ENCODE results near the gene TMEM250. TPM values are rescaled to one million over a fixed set of nuclear protein-coding genes. Genes with fewer than 3 reads are reported as not detected.

The TMEM250 gene
- polyA plus RNA-seq, 1 donor (not counting 4 experiments of a cell fraction or from before 2014, with no cell fraction given), result 9.9 TPM

DNA sequence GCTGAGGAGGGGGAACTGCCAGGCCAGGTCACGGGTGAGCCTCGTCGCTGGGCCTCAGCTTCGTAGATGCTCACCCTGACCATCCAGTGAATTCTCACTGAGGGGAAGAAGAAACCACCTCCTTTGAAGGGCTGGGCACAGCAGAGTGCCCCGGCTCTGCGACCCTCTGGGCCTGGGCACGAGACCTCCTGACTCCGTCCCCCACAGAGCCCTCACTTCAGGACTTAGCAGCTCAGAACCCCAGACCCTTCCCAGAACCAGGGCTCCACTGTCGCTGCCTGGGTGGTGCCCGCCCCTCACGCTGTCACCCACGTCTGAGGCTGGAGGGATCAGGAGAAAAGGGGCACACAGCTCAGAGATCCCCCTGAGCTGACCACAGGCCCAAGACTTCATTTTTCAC is 34.3 kb upstream of the TMEM250 start:
- DNase-seq (ENCODE audit: low read depth, low spot score) (no peak), FAIRE-seq (no peak)
- dilution Hi-C loops (cut with MboI; ENCODE audit: extremely low pct_ligation_motif_present, low sequenced_read_pairs), result no loop called here
- Histone ChIP-seq H3K36me3 (ENCODE audit: control insufficient read depth in 2 of 2, extremely low read depth in 1 of 2, insufficient read depth in 2 of 2, low read length in 2 of 2) (no peaks in the 10 kb centered on the region), H3K79me2 (ENCODE audit: control insufficient read depth, insufficient read depth, low read length) (no peaks in the 10 kb centered on the region), H3K27ac (ENCODE audit: control insufficient read depth, insufficient read depth, low read length) (no peak overlapping the region), H2AFZ (ENCODE audit: control insufficient read depth, low read length) (no peak overlapping the region), H3K4me2 (ENCODE audit: control insufficient read depth, extremely low read depth, insufficient read depth, low read depth, low read length) (no peak overlapping the region), H3K9me3 (ENCODE audit: control insufficient read depth, low read depth, low read length) (no peaks in the 10 kb centered on the region), H3K9me1 (ENCODE audit: control insufficient read depth, extremely low read depth, insufficient read depth, low read length) (no peaks in the 10 kb centered on the region), H3K9ac (ENCODE audit: control insufficient read depth, extremely low read depth, insufficient read depth, low read length) (no peak overlapping the region), H4K20me1 (ENCODE audit: control insufficient read depth, extremely low read depth, insufficient read depth, low read length) (no peaks in the 10 kb centered on the region), H3K4me1 (ENCODE audit: control insufficient read depth, extremely low read depth, insufficient read depth, low read length) (no peaks in the 10 kb centered on the region), H3K4me3 (ENCODE audit: control insufficient read depth in 2 of 3, extremely low read depth in 1 of 3, insufficient read depth in 2 of 3, low read depth in 1 of 3, low read length in 3 of 3) (no peak overlapping the region), H3K27me3 (ENCODE audit: control insufficient read depth, extremely low read depth, insufficient read depth, low read length) (peaks cover 36% of the 10 kb centered on the region)
- TF ChIP-seq EZH2 (IDR thresholded peaks at IDR 0.05; ENCODE audit: low read length), result no peak
- no peak for TF ChIP-seq CTCF (optimal IDR thresholded peaks at IDR 0.05 in 1 of 3, IDR thresholded peaks at IDR 0.05 in 1 of 3, conservative IDR thresholded peaks at IDR 0.05 in 1 of 3; ENCODE audit: extremely low read depth in 1 of 3, insufficient read depth in 2 of 3, low read length in 3 of 3)

- Histone ChIP-seq H3K27ac (ENCODE audit: control insufficient read depth, insufficient read depth, low read length) (no peak overlapping the region), H3K36me3 (ENCODE audit: control insufficient read depth in 2 of 2, extremely low read depth in 1 of 2, insufficient read depth in 2 of 2, low read length in 2 of 2) (no peaks in the 10 kb centered on the region), H3K9ac (ENCODE audit: control insufficient read depth, extremely low read depth, insufficient read depth, low read length) (no peak overlapping the region), H3K27me3 (ENCODE audit: control insufficient read depth, extremely low read depth, insufficient read depth, low read length) (peaks cover 40% of the 10 kb centered on the region), H4K20me1 (ENCODE audit: control insufficient read depth, extremely low read depth, insufficient read depth, low read length) (no peaks in the 10 kb centered on the region), H3K4me3 (ENCODE audit: control insufficient read depth in 2 of 3, extremely low read depth in 1 of 3, insufficient read depth in 2 of 3, low read depth in 1 of 3, low read length in 3 of 3) (no peak overlapping the region), H3K4me2 (ENCODE audit: control insufficient read depth, extremely low read depth, insufficient read depth, low read depth, low read length) (no peak overlapping the region), H3K79me2 (ENCODE audit: control insufficient read depth, insufficient read depth, low read length) (no peaks in the 10 kb centered on the region), H3K4me1 (ENCODE audit: control insufficient read depth, extremely low read depth, insufficient read depth, low read length) (no peaks in the 10 kb centered on the region), H2AFZ (ENCODE audit: control insufficient read depth, low read length) (no peak overlapping the region), H3K9me1 (ENCODE audit: control insufficient read depth, extremely low read depth, insufficient read depth, low read length) (no peaks in the 10 kb centered on the region), H3K9me3 (ENCODE audit: control insufficient read depth, low read depth, low read length) (no peaks in the 10 kb centered on the region)
- FAIRE-seq (no peak), DNase-seq (ENCODE audit: low read depth, low spot score) (no peak)
- TF ChIP-seq CTCF (optimal IDR thresholded peaks at IDR 0.05 in 1 of 3, IDR thresholded peaks at IDR 0.05 in 1 of 3, conservative IDR thresholded peaks at IDR 0.05 in 1 of 3; ENCODE audit: extremely low read depth in 1 of 3, insufficient read depth in 2 of 3, low read length in 3 of 3) (no peak), EZH2 (IDR thresholded peaks at IDR 0.05; ENCODE audit: low read length) (no peak)
- dilution Hi-C loops (cut with MboI; ENCODE audit: extremely low pct_ligation_motif_present, low sequenced_read_pairs), result no loop called here
Observed at GRCh38 chr9:136152543-136152866, 33.8 kb upstream of the TMEM250 start.

Data from keratinocyte (primary cell).